D721Med (cell line): ENCODE measurements around the gene HARS1.
"Not testable (repeated sequence)": the region's sequence is repeated elsewhere in the genome, so short reads cannot be mapped to it uniquely, and the experiment has no call there.

Experiments
- DNase-seq: peaks from one replicate; pipeline ENCODE4 v3.0.0; 2011; ENCODE audit warnings: low spot score; ENCODE audit not compliant: insufficient read length
- FAIRE-seq: peaks from 2 replicates; lab custom pipeline; 2011; peaks lifted over from hg19 to GRCh38; lab: Jason Lieb, UNC
- TF ChIP-seq, protein P1 (sequence below): IDR thresholded peaks from 2 replicates; pipeline ENCODE4 v1.5.1; 2012; ENCODE audit warnings: mild to moderate bottlenecking, control low read depth; ENCODE audit not compliant: insufficient read depth; ENCODE audit errors: missing control alignments

Gene HARS1

DNA sequence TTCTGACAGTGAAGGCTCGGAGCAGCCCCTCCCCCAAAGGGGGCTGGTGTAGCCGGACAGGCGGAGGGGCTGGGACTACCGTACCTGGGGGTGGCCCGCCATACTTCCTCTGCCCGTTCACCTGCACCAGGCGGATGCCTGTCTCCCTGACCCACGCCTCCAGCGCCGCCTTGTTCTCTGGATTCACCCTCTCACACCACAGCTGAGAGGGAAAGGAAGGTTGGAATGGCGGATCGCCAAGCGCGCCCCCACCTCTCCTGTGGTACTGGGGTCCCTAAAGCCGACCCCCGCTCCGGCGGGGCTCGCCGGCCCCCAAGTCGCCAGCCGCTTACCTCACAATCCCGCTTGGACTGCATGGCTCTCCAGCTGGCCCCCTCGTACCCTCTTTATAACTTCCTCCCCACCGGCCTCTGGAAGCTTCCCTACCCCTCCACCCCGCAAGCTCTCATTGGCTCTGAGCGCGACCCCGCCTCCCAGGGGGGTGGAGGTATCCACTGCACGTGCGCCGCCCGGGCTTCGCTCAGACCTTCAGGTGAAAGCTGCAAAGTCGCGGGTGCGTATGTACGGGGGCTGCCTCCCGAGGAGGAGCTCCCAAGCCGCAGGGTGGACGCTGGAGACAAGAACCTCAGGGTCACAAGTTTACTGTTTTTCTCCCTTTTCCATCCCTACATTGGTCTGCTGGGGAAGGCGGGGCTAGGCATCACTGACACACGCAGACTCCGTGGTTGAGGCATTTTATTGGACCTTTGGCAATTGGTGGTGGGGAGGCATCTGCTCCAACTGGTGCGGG, 17.8 kb downstream of the HARS1 start, which contains the start of gene DND1:
Gene DND1, minus strand, starts transcription at position 390 of the 790 bp plus-strand sequence. Its CDS starts 34 bp downstream, at position 356.
- DNase-seq (no peak), FAIRE-seq (no peak)
- TF ChIP-seq, protein P1, sequence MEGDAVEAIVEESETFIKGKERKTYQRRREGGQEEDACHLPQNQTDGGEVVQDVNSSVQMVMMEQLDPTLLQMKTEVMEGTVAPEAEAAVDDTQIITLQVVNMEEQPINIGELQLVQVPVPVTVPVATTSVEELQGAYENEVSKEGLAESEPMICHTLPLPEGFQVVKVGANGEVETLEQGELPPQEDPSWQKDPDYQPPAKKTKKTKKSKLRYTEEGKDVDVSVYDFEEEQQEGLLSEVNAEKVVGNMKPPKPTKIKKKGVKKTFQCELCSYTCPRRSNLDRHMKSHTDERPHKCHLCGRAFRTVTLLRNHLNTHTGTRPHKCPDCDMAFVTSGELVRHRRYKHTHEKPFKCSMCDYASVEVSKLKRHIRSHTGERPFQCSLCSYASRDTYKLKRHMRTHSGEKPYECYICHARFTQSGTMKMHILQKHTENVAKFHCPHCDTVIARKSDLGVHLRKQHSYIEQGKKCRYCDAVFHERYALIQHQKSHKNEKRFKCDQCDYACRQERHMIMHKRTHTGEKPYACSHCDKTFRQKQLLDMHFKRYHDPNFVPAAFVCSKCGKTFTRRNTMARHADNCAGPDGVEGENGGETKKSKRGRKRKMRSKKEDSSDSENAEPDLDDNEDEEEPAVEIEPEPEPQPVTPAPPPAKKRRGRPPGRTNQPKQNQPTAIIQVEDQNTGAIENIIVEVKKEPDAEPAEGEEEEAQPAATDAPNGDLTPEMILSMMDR, result no peak

DNA sequence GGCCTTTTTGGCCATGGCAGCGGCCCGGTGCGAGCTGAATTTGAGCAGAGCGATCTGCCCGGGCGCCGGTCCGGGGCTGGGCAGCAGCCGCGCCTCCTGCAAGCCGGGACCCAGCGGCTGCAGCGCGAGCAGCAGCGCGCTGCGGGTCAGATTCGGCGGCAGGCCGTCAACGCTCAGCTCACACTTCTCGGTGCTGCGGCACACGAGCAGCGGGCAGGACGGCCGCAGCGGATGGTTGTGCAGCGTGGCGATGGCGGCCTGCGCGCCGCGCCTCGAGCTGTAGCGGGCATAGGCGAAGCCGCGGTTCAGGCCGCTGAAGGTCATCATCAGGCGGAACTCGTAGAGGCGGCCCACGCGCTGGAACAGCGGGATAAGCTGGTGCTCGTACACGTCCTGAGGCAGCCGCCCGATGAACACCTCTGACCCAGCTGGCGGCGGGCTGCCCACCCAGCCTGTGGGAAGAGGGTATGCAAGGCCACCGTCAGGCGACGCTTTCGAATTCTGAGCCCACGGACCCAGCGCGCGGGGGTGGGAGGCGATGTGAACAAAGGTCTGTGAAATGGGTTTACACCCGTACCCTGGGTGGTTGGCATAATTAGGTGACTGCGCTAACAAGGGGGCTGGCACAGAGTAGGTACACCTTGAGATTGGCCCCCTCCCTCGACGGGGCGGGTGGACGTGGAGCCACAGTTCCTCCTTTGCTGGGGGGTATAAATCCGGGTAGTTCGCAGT, 18.5 kb downstream of the HARS1 start:
- TF ChIP-seq, protein P1, result no peak
- no peak for FAIRE-seq
- no peak for DNase-seq

DNA sequence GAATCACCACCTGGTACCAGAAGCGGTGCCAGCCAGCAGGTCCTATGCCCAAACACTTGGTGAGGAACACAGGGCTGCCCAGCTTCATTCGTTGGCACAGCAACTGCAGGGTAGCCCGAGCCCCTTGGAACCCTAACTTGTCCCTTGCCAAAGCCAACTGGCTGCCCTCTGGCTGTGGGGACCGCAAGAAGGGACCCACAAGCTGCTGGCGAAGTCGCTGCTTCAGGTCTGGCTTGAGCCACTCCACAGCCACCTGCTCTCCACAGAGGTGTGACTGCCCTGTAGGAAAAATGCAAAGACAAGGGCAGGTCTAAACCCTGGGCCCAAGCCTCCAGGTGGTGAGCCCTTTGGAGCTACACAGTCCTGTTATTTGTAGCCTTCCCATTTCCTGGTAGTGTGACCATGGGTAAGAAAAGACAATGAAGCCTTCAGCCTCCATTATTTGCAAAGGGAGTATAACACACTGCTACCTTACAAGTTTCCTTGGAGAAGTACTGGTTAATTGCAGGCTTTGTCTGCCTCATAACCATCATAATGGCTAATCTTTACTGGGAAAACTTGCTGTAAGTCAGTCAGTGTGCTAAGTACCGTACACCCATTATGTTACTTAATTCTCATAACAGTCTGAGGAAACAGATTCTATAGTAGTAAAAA, 19.6 kb downstream of the HARS1 start:
- TF ChIP-seq, protein P1, result no peak
- FAIRE-seq (no peak), DNase-seq (no peak)

DNA sequence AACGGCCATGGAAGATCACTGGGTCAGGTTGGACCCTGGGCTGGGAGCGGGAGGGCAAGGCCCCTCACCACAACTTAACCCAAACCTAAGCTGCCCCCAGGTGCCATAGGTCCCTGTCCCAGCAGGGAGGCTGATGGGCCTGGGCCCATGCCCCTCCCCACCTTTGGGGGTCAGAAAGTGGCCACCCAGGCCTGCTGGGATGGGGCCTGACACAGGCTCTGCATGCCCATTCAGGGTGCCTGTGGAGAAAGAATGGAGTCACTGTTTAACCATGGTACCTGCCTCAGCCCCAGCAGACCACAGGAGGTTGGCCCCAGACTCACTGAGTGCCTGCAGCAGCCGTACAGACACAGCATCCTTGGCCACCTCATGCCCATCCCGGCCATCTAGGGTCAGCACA, 20.1 kb downstream of the HARS1 start:
- FAIRE-seq, DNase-seq: not testable (repeated sequence)

DNA sequence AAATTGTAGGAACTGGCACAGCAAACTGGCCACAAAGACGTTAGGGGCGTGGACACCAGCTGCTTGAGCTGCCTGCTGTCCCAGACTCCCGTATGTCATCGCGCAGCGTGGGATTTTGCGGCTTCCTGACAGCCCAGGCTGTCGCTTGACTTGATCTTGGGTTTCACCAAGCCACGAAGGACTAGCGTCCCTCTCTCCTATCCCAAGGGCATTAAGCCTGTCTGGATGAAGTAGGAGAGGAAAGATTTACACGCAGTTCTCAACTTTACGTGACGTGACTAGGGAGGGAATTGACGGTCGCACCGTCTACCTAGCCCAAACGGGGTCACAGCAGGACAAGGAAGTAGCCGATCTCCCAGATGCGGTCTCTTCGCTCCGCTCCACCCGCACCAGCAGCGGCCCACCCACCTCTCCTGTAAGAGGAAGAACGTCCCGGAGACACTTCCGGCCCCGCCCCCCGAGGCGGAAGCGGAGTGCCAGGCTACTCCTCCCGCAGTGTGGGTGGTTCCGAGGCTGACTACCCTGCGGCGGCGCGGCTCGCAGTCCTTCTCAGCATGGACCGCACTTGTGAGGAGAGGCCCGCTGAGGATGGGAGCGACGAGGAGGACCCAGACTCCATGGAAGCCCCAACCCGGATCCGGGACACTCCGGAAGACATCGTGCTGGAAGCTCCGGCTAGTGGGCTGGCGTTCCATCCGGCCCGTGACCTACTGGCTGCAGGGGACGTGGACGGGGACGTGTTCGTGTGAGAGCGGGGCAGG, 26.6 kb downstream of the HARS1 start, which contains the start of gene WDR55:
Gene WDR55, plus strand, starts transcription at position 546 of the 761 bp plus-strand sequence. Its CDS starts 9 bp downstream, at position 555.
- DNase-seq (peak; percentile 90), FAIRE-seq (no peak)
- TF ChIP-seq, protein P1, result no peak

DNA sequence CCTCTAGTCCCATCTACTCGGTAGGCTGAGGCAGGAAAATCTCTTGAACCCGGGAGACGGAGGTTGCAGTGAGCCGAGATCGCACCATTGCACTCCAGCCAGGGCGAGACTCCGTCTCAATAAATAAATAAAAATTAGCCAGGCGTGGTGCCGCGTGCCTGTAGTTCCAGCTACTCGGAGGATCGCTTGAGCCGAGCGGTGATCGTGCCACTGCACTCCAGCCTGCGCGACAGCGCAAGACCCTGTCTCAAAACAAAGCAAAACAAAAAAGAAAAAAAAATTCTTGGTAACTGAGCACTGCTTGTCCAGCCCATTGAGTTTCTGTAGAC, 27.2 kb downstream of the HARS1 start:
- no peak for DNase-seq
- TF ChIP-seq, protein P1, result no peak
- FAIRE-seq, result no peak

DNA sequence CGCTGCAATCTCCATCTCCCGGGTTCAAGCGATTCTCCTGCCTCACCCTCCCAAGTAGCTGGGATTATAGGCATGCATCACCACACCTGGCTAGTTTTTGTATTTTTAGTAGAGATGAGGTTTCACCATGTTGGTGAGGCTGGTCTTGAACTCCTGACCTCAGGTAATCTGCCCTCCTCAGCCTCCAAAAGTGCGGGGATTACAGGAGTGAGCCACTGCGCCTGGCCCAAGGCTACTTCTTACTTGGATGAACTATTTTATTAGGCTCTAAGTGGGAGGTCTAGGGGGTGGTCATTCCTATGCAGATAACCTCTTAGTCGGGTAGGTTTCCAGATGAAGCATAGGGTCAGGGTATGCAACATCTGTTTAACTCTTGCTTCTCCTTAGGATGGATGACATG, 30.8 kb downstream of the HARS1 start:
- DNase-seq, FAIRE-seq: not testable (repeated sequence)
